Aorta (tissue), 5 donors: ENCODE data around the gene TM4SF18. TPM values are rescaled to one million over a fixed set of nuclear protein-coding genes. Genes with fewer than 3 reads are reported as not detected.

ENCODE experiments used
- ATAC-seq: fragments of 200-7000 bp; cut with Tn5 transposase; one replicate; pipeline ENCODE4 v1.9.1; 2022; ENCODE audit warnings: moderate library complexity; ENCODE audit not compliant: low FRiP score
- DNase-seq, 2 donors: peaks; one replicate each; pipeline ENCODE4 v3.0.0-alpha.2; 2020
- H3K27ac ChIP-seq, 2 donors: one replicate each; pipeline ENCODE4 v1.5.1; 2013; ENCODE audit warnings: low read length in 2 of 2, mild to moderate bottlenecking in 2 of 2, moderate library complexity in 2 of 2, control low read depth in 1 of 2, inconsistent platforms in 1 of 2, low read depth in 1 of 2
- H3K27me3 ChIP-seq, 2 donors: one replicate each; pipeline ENCODE4 v1.6.1; 2013; ENCODE audit warnings: control low read depth in 1 of 2, low read length in 1 of 2, mild to moderate bottlenecking in 1 of 2, moderate library complexity in 1 of 2; ENCODE audit not compliant: insufficient read depth in 2 of 2, control insufficient read depth in 1 of 2
- H3K36me3 ChIP-seq, 2 donors: one replicate each; pipeline ENCODE4 v1.6.1; 2013; ENCODE audit warnings: control low read depth in 1 of 2, low read length in 1 of 2, mild to moderate bottlenecking in 1 of 2; ENCODE audit not compliant: insufficient read depth in 2 of 2, control insufficient read depth in 1 of 2
- H3K4me1 ChIP-seq, 2 donors: one replicate each; pipeline ENCODE4 v1.6.1; 2013; ENCODE audit warnings: low read length in 2 of 2, control low read depth in 1 of 2, mild to moderate bottlenecking in 1 of 2, moderate library complexity in 1 of 2; ENCODE audit not compliant: insufficient read depth in 2 of 2, control insufficient read depth in 1 of 2
- H3K4me3 ChIP-seq, 2 donors: one replicate each; pipeline ENCODE4 v1.5.1; 2013; ENCODE audit warnings: low read length in 2 of 2, control low read depth in 1 of 2, mild to moderate bottlenecking in 1 of 2
- H3K9me3 ChIP-seq: one replicate; pipeline ENCODE4 v1.6.1; 2013; ENCODE audit warnings: mild to moderate bottlenecking, low read length; ENCODE audit not compliant: control insufficient read depth
- WGBS, 2 donors: extraction: QIAGEN DNeasy Blood & Tissue Kit; methylation state at CpG; one replicate each; pipeline ENCODE4 v1.1.7; 2013; 5-methylcytosine and 5-hydroxymethylcytosine counted together
- intact Hi-C, 2 donors: fragments of 100-400 bp; cut with DNase I; formaldehyde crosslinking; loops; one replicate each; pipeline versions ENCODE4 v1.14.2 to v1.15.0; 2022
- polyA plus RNA-seq, 2 donors: library from polyadenylated mRNA; stranded (reverse); fragments of 200-250 nt; gene quantifications; one replicate each; pipeline ENCODE4 v1.2.3, GENCODE V29; 2013
- total RNA-seq, 2 donors: library from RNA; stranded (reverse); fragmentation: NEBNext Ultra II Directional; extraction: Animal tissue kit (Norgen Biotek cat#: 25700); gene quantifications; one replicate each; pipeline ENCODE4 v1.2.1, GENCODE V29; 2021
- donor health status: healthy with polysubstance abuse.
- donor health status: Bipolar disorder and iron deficiency.
- donor health status: DM: no; HTN: no; CAD: no.
- donor health status: DM: no; HTN: no; CAD: no.
- donor health status: DM: yes; HTN: yes; CAD: no.

Gene TM4SF18
- total and polyA plus RNA-seq, 4 donors: 1.6 to 9.0 (median 3.1) TPM; not detected in 1

DNA sequence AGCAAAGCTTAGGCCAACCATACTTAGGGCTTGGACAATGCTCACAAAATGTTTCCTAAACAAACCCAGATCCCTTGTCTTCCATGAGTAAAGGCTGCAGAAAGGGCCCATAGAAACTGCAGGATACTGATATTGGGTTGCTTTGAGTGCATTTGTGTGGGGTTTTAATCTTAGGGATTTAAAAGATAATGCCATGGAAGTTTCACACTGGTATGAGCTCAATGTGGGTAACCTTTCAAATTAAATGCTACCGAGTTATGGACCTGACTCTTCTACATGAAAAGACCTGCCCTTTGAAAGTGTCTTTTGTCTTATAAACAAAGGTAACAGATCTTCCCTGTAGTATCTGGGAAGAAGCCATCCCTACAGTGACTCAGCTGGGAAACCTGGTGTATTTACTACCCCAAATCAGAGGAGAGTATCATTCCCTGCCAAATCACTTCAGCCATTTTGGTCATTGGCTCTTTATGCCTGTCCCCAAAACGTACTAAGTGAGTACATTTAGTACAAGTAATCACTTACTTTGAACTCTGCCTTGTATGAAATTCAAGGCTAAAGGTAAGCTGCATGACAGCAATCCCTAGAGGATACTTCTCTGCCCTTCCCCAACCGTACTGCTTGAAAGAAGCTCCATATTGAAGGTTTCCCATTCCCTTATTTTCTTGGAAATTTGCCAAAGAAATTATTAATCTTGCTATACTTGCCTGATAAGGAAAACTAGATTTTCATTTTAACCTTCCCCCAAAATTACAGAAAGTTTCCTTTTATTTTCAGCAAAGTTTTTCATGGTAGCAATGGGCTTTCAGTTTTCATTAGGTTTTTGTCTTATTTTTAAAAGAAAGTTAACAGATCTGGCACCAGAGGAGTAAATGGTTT lies 36.8 kb upstream of the TM4SF18 start:
- Histone ChIP-seq H3K36me3 (peaks cover 0 to 4% of the 10 kb centered on the region in 2 donors), H3K4me3 (peak overlapping the region in 1 of 2 donors; percentile 8), H3K27ac (peak overlapping the region in 1 of 2 donors; percentile 28), H3K9me3 (no peaks in the 10 kb centered on the region), H3K4me1 (peaks cover 0 to 15% of the 10 kb centered on the region in 2 donors), H3K27me3 (no peaks in the 10 kb centered on the region)
- DNase-seq (no peak), ATAC-seq (no peak)
- 48 to 57% methylated on average over 3 of the region's 3 CpGs for WGBS, 2 donors
- intact Hi-C loops: no loop called here

GRCh38 chr3:149368674-149369497 lies 35.5 kb upstream of the TM4SF18 start:
- H3K4me1 ChIP-seq: peaks cover 0 to 15% of the 10 kb centered on the region in 2 donors

DNA sequence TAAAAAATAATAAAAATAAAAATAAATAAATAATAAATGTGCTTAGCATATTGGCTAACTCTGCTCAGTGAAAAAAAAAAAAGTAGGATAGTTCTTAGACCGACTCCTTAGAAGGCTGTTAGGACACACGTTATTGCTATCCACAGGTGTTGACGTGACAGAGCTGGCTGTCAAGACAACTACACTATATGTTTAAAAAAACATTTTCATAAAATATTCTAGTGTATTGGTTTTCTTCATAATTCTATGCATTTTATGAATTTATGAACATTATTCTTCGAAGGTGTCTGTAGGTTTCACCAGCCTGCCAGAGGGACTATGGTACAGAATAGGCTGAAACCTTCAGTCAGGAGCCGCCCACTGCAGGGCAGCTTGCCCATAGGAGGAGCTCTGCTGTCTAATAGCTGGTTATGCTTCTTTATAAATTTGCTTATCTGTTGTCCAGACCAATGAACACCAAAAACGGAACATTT lies 34.8 kb upstream of the TM4SF18 start:
- WGBS, 2 donors: 91 to 92% methylated on average over 6 of the region's 6 CpGs
- intact Hi-C loops: no loop called here

More at GRCh38 chr3:149368674-149369497, 35.5 kb upstream of the TM4SF18 start:
- Histone ChIP-seq H3K36me3 (peaks cover 0 to 4% of the 10 kb centered on the region in 2 donors), H3K4me3 (no peak overlapping the region), H3K27me3 (no peaks in the 10 kb centered on the region), H3K9me3 (no peaks in the 10 kb centered on the region), H3K27ac (no peak overlapping the region)
- WGBS, 2 donors: 74 to 77% methylated on average over 6 of the region's 6 CpGs
- intact Hi-C loops: no loop called here
- ATAC-seq (no peak), DNase-seq (no peak)

DNA sequence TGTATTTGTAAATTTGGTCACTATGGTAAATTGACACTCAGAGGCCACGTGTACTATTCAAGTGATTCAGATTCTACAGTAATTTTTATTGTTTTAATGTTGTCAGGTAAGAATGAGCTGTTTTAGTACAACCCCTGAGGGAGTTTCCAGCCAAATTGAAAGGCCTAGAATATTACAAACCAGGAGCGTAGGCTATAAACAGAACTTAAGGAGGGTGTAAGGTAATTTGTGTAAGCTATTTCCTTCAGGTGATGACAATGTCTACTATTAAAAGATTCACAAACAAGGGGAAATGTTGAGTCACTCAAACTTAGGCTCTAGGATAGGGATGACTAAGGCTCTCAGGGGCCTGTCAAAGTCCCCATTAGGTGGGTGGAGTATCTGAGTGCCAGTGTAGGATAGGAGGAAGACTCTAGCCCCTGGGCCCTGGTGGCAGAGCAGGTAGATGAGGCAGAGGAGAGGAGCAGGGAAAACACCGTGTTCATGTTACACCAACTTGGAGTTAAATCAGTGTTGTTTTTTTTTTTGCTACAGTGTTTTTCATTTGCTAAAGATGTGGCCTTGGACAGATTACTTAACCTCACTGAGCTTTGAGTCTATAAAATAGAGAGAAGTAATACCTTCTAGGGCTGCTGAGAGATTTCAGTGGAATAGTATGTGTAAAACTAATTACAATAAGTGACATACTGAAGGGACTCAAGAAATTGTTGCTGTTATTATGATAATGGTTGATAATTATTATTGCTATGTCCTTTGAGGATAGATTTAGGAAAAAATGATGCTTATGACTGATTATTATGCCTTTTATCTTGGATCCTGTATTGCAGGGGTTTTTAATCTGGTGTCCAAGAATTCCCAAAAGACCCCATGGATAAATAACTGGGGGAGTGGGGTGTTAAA lies 33.8 kb upstream of the TM4SF18 start:
- peaks cover 0 to 4% of the 10 kb centered on the region in 2 donors for H3K36me3 ChIP-seq
- no peak for DNase-seq
- no peaks in the 10 kb centered on the region for H3K9me3 ChIP-seq
- 63 to 70% methylated on average over 3 of the region's 3 CpGs for WGBS, 2 donors
- intact Hi-C loops: no loop called here
- ATAC-seq: peak; percentile 33
- no peaks in the 10 kb centered on the region for H3K27me3 ChIP-seq
- no peak overlapping the region for H3K27ac ChIP-seq
- peaks cover 0 to 10% of the 10 kb centered on the region in 2 donors for H3K4me1 ChIP-seq
- H3K4me3 ChIP-seq: no peak overlapping the region

More for the DNA sequence above, 34.8 kb upstream of the TM4SF18 start:
- DNase-seq (no peak), ATAC-seq (no peak)
- no peaks in the 10 kb centered on the region for H3K9me3 ChIP-seq
- no peak overlapping the region for H3K27ac ChIP-seq
- peaks cover 0 to 10% of the 10 kb centered on the region in 2 donors for H3K4me1 ChIP-seq
- no peak overlapping the region for H3K4me3 ChIP-seq
- peaks cover 0 to 4% of the 10 kb centered on the region in 2 donors for H3K36me3 ChIP-seq
- no peaks in the 10 kb centered on the region for H3K27me3 ChIP-seq

DNA sequence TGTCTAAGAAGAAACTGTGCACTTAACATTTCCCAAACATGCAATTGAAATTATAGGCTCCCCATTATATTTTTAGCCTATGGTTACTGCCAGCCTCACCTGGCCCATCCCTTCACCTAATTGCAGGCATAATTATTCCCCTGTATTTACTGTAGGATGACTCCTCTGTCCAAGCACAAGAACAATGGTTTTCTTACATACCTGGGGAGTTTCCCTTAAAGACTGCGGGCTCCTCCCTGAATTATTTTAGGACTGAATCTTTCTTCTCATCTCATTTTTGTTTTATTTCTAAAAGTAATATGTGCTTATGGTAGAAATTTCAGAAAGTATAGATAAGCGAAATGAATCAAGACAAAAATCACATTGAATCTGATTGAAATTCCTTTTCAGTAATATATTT lies 32.6 kb upstream of the TM4SF18 start:
- Histone ChIP-seq H3K27me3 (no peaks in the 10 kb centered on the region), H3K9me3 (no peaks in the 10 kb centered on the region), H3K4me3 (no peak overlapping the region), H3K36me3 (no peaks in the 10 kb centered on the region), H3K4me1 (peaks cover 0 to 2% of the 10 kb centered on the region in 2 donors), H3K27ac (no peak overlapping the region)
- WGBS, 2 donors: 97 to 98% methylated on average over 2 of the region's 2 CpGs
- ATAC-seq (no peak), DNase-seq (no peak)
- intact Hi-C loops: no loop called here

DNA sequence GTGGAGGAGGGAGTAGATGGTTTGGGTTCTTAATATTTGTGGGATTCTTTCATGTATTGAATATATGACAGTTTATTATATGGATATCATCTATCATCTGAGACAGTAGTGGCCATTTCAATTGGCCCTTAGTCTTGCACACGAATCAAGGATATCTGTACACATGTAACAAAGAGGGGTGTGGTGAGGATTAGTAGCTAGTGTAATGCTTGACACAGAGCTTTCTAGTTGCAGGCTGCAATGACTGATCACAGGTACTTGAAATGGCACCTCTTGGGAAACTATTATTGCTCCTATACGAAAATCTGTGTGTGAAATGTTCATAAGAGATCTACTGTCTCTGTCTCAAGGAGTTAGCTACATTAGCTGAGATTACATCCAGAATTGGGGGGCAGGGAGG lies 31.2 kb upstream of the TM4SF18 start:
- H3K9me3 ChIP-seq: no peaks in the 10 kb centered on the region
- no peaks in the 10 kb centered on the region for H3K4me1 ChIP-seq
- DNase-seq: no peak
- WGBS, 2 donors: 96 to 98% methylated on average over 2 of the region's 2 CpGs
- intact Hi-C loops: no loop called here
- no peaks in the 10 kb centered on the region for H3K27me3 ChIP-seq
- ATAC-seq: no peak
- H3K4me3 ChIP-seq: no peak overlapping the region
- H3K36me3 ChIP-seq: no peaks in the 10 kb centered on the region
- H3K27ac ChIP-seq: no peak overlapping the region

DNA sequence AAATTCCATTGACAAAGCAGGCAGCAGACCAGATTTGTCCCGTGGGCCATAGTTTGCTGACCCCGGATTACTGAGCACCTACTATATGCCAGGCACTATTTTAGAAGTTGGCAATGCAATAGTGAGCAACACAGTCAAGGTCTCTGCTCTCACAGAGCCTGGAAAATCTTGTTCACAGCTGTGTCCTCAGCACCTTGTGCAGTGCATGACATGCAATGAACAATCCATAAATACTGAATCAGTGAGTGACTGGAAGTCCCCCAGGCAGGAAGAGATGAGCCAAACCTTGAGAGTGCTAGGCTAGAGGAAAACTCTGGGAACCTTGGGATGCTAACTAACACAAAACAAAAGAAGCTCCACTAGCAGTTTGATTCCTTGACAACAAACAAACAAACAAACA lies 29.6 kb upstream of the TM4SF18 start:
- H3K27ac ChIP-seq: no peak overlapping the region
- no peaks in the 10 kb centered on the region for H3K9me3 ChIP-seq
- H3K4me1 ChIP-seq: no peaks in the 10 kb centered on the region
- H3K36me3 ChIP-seq: no peaks in the 10 kb centered on the region
- intact Hi-C loops: no loop called here
- ATAC-seq: no peak
- no peak overlapping the region for H3K4me3 ChIP-seq
- no peaks in the 10 kb centered on the region for H3K27me3 ChIP-seq
- no peak for DNase-seq
- WGBS, 2 donors: 59 to 65% methylated on average over 2 of the region's 2 CpGs

GRCh38 chr3:149362366-149362765 lies 28.9 kb upstream of the TM4SF18 start:
- Histone ChIP-seq H3K36me3 (no peaks in the 10 kb centered on the region), H3K4me3 (no peak overlapping the region), H3K27ac (no peak overlapping the region), H3K27me3 (no peaks in the 10 kb centered on the region), H3K9me3 (no peaks in the 10 kb centered on the region), H3K4me1 (no peaks in the 10 kb centered on the region)
- ATAC-seq (no peak), DNase-seq (no peak)
- intact Hi-C loops: no loop called here
- WGBS, 2 donors: 45 to 53% methylated on average over 5 of the region's 5 CpGs
